HepG2 (cell line): ENCODE results near the gene ACOT13. TPM values are rescaled to one million over a fixed set of nuclear protein-coding genes. Genes with fewer than 3 reads are reported as not detected.

Source experiments
- ATAD3A ChIP-seq: sonication (generic); formaldehyde crosslinking; IDR thresholded peaks from 2 replicates; pipeline ENCODE4 v1.4.0; 2020; ENCODE audit warnings: missing genetic modification reagents
- DPF2 ChIP-seq: sonication (generic); formaldehyde crosslinking; IDR thresholded peaks from 2 replicates; pipeline ENCODE4 v1.4.0; 2020; ENCODE audit warnings: mild to moderate bottlenecking, low read depth, missing genetic modification reagents, borderline replicate concordance
- JUN ChIP-seq: sonication (generic); formaldehyde crosslinking; IDR thresholded peaks from 2 replicates; pipeline ENCODE4 v1.4.0; 2020; ENCODE audit warnings: mild to moderate bottlenecking, missing genetic modification reagents
- KLF6 ChIP-seq: IDR thresholded peaks from 2 replicates; pipeline ENCODE4 v1.8.0; 2016; ENCODE audit warnings: missing biosample characterization, missing genetic modification reagents
- MAZ ChIP-seq, 2 experiments: sonication (generic) in 1 of 2; formaldehyde crosslinking in 1 of 2; IDR thresholded peaks; 2 replicates each; pipeline versions ENCODE4 v1.5.0 to v1.6.1; 2012 to 2020; ENCODE audit warnings: low read depth in 2 of 2, mild to moderate bottlenecking in 2 of 2, borderline replicate concordance in 1 of 2, improper control_type of control experiment in 1 of 2, low read length in 1 of 2, missing genetic modification reagents in 1 of 2, moderate library complexity in 1 of 2
- NFE2L1 ChIP-seq: sonication (generic); formaldehyde crosslinking; IDR thresholded peaks from 2 replicates; pipeline ENCODE4 v1.4.0; 2020; ENCODE audit warnings: missing genetic modification reagents, mild to moderate bottlenecking, borderline replicate concordance
- NRL ChIP-seq: sonication (generic); formaldehyde crosslinking; IDR thresholded peaks from 2 replicates; pipeline ENCODE4 v1.5.0; 2020; ENCODE audit warnings: missing genetic modification reagents, mild to moderate bottlenecking, moderate library complexity, borderline replicate concordance
- PBX3 ChIP-seq: sonication (generic); formaldehyde crosslinking; IDR thresholded peaks from 2 replicates; pipeline ENCODE4 v1.8.1; 2023; ENCODE audit warnings: missing genetic modification reagents, inconsistent platforms, borderline replicate concordance
- RARA ChIP-seq: IDR thresholded peaks from 2 replicates; pipeline ENCODE4 v1.6.1; 2016; ENCODE audit warnings: missing genetic modification reagents, missing compliant biosample characterization
- RBFOX2 ChIP-seq: fragments of 200-400 bp; formaldehyde crosslinking; IDR thresholded peaks from 2 replicates; pipeline ENCODE4 v1.6.1; 2017; ENCODE audit warnings: low read depth, mild to moderate bottlenecking, low read length
- RFX5 ChIP-seq: IDR thresholded peaks from 2 replicates; pipeline ENCODE4 v1.6.1; 2011; ENCODE audit warnings: low read depth, low read length, improper control_type of control experiment
- SKIL ChIP-seq: sonication (generic); formaldehyde crosslinking; IDR thresholded peaks from 2 replicates; pipeline ENCODE4 v1.8.0; 2022; ENCODE audit warnings: missing genetic modification reagents, mild to moderate bottlenecking, moderate library complexity, borderline replicate concordance
- SP4 ChIP-seq: sonication (generic); formaldehyde crosslinking; IDR thresholded peaks from 2 replicates; pipeline ENCODE4 v1.8.1; 2023; ENCODE audit warnings: mild to moderate bottlenecking, missing genetic modification reagents
- SRF ChIP-seq: IDR thresholded peaks from 2 replicates; pipeline ENCODE4 v1.6.1; 2011; ENCODE audit warnings: mild to moderate bottlenecking, low read depth, low read length, moderate library complexity
- ZBTB33 ChIP-seq: sonication (generic); formaldehyde crosslinking; IDR thresholded peaks from 2 replicates; pipeline ENCODE4 v1.4.0; 2020; ENCODE audit warnings: missing genetic modification reagents
- ZNF275 ChIP-seq: sonication (generic); formaldehyde crosslinking; IDR thresholded peaks from 2 replicates; pipeline ENCODE4 v1.8.0; 2022; ENCODE audit warnings: missing genetic modification reagents, mild to moderate bottlenecking, inconsistent platforms, borderline replicate concordance
- ZNF326 ChIP-seq: sonication (generic); formaldehyde crosslinking; IDR thresholded peaks from 2 replicates; pipeline ENCODE4 v1.4.0; 2020; ENCODE audit warnings: missing genetic modification reagents, borderline replicate concordance
- ZNF614 ChIP-seq: IDR thresholded peaks from 2 replicates; pipeline ENCODE4 v1.6.1; 2018; ENCODE audit warnings: missing biosample characterization, missing genetic modification reagents, inconsistent platforms, borderline replicate concordance
- ZNF713 ChIP-seq: sonication (generic); formaldehyde crosslinking; IDR thresholded peaks from 2 replicates; pipeline ENCODE4 v1.4.0; 2020; ENCODE audit warnings: mild to moderate bottlenecking, missing genetic modification reagents
- ZNF782 ChIP-seq: sonication (generic); formaldehyde crosslinking; IDR thresholded peaks from 2 replicates; pipeline ENCODE4 v1.4.0; 2020; ENCODE audit warnings: missing genetic modification reagents, mild to moderate bottlenecking, borderline replicate concordance
- polyA plus RNA-seq, 8 experiments: library from polyadenylated mRNA; depleted of rRNA in 3 of 8; stranded (reverse) in 7 of 8; unstranded in 1 of 8; fragments of >200 nt; fragmentation: Illumina TruSeq in 4 of 8; extraction: Trizol in 4 of 8; gene quantifications; 2 replicates each; pipeline versions ENCODE4 v1.2.1 to v1.2.3, GENCODE V29; 2011 to 2016; ENCODE audit warnings: low read depth in 4 of 8, missing spikeins in 1 of 8, mixed read lengths in 1 of 8; ENCODE audit not compliant: insufficient read depth in 1 of 8
- total RNA-seq, 5 experiments: library from RNA; depleted of rRNA; stranded (reverse); fragments of >200 nt; fragmentation: Illumina TruSeq; extraction: Trizol; gene quantifications; 2 replicates each; pipeline ENCODE4 v1.2.3, GENCODE V29; 2016; ENCODE audit warnings: low read depth in 1 of 5
- TF ChIP-seq, protein P1 (sequence below): sonication (generic); formaldehyde crosslinking; IDR thresholded peaks from 2 replicates; pipeline ENCODE4 v1.4.0; 2020; ENCODE audit warnings: missing genetic modification reagents

Gene ACOT13
- total and polyA plus RNA-seq, 2 of the 13 experiments (the other 11 are each of a cell fraction or from before 2014, with no cell fraction given) = 31.5 to 45.1 TPM

DNA sequence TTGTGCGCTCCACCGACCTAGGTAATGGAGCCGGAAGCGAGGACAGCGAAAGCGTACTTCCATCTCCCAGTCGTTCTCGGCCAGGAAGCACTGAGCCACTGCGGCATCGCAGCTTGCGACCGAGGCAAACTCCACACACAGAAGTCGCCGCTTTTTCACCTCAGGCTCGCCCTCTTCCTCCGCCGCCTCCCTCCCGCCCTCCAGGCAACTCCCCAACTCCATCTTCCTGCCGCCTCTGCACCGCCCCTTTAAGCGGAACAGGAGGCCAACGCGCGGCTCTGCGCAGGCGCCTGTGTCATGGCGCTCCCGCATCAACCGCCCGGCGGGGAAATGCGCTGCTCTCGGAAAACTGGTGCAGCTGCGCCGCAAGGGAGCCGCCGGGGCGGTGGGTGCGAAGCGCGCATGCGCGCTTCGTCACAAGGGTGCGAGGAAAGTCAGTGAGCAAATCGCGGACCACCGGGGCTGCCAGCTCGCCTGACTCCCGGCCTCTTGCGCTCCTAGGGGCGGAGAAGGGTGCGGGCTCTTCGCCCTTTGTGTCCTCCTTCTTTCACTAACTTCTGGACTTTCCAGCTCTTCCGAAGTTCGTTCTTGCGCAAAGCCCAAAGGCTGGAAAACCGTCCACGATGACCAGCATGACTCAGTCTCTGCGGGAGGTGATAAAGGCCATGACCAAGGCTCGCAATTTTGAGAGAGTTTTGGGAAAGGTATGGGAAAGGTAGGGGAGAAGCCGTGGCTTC lies at the start of gene ACOT13, which contains the start of gene TDP2 (continued):
- TF ChIP-seq ZNF275 (CRISPR knock-in tag) (no peak), SRF (peak; percentile 40; the same call in 1 of the 2 replicates), RBFOX2 (peak; percentile 94), MAZ (IDR thresholded peaks at IDR 0.05; ENCODE audit: borderline replicate concordance, low read depth, low read length) (0 out of 2 replicates have a peak, but pooled peaks have one; percentile 88), MAZ (CRISPR knock-in tag; IDR thresholded peaks at IDR 0.05; ENCODE audit: low read depth) (peak; percentile 97), SKIL (CRISPR knock-in tag) (peak; percentile 55; the same call in 1 of the 2 replicates), DPF2 (CRISPR knock-in tag) (peak; percentile 61; the same call in 1 of the 2 replicates), SP4 (CRISPR knock-in tag) (peak; percentile 94), RARA (peak; percentile 3; the same call in 1 of the 2 replicates), ZNF326 (no peak), NFE2L1 (CRISPR knock-in tag) (peak; percentile 92; the same call in 1 of the 2 replicates), ZNF614 (CRISPR knock-in tag) (peak; percentile 97), ZNF713 (CRISPR knock-in tag) (0 out of 2 replicates have a peak, but pooled peaks have one; percentile 38), JUN (no peak; the same call in 1 of the 2 replicates), KLF6 (CRISPR knock-in tag) (peak; percentile 96), RFX5 (no peak), NRL (peak; percentile 73; the same call in 1 of the 2 replicates), ATAD3A (CRISPR knock-in tag) (no peak), ZNF782 (CRISPR knock-in tag) (peak; percentile 55; the same call in 1 of the 2 replicates), ZBTB33 (CRISPR knock-in tag) (no peak; the same call in 1 of the 2 replicates), PBX3 (CRISPR knock-in tag) (no peak)
- TF ChIP-seq, protein P1, sequence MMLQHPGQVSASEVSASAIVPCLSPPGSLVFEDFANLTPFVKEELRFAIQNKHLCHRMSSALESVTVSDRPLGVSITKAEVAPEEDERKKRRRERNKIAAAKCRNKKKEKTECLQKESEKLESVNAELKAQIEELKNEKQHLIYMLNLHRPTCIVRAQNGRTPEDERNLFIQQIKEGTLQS (CRISPR knock-in tag) = peak; percentile 69
